Measurements from ENCODE around the gene TSC1. TPM values are rescaled to one million over a fixed set of nuclear protein-coding genes. Genes with fewer than 3 reads are reported as not detected.

The TSC1 gene
- total and polyA plus RNA-seq, 2 experiments from 2014 or later, result 21.1 to 52.3 TPM

DNA sequence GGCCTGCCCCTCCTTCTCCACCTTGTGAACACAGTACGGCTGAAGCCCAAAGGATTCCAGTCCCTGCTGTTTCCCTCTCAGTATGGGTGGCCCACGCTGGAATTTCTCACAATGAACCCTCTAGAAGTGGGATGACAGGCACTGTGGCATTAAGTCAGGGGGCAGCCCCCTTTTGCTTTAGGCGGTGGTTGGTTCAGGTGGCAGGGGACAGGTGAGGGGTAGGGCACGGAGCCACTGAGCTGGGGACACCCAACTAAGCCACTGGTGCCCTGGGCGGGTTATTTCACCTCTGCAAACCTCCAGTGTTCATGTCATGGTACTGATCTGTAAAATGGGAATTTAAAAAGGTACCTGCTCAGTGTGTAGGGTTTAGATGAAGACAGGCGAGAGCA lies 58.1 kb downstream of the TSC1 start:
- TF ChIP-seq, protein P1, sequence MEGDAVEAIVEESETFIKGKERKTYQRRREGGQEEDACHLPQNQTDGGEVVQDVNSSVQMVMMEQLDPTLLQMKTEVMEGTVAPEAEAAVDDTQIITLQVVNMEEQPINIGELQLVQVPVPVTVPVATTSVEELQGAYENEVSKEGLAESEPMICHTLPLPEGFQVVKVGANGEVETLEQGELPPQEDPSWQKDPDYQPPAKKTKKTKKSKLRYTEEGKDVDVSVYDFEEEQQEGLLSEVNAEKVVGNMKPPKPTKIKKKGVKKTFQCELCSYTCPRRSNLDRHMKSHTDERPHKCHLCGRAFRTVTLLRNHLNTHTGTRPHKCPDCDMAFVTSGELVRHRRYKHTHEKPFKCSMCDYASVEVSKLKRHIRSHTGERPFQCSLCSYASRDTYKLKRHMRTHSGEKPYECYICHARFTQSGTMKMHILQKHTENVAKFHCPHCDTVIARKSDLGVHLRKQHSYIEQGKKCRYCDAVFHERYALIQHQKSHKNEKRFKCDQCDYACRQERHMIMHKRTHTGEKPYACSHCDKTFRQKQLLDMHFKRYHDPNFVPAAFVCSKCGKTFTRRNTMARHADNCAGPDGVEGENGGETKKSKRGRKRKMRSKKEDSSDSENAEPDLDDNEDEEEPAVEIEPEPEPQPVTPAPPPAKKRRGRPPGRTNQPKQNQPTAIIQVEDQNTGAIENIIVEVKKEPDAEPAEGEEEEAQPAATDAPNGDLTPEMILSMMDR (IDR thresholded peaks at IDR 0.05; ENCODE audit: low read depth, low read length), result no peak
- H3K4me1 ChIP-seq (ENCODE audit: low read depth), result no peaks in the 10 kb centered on the region
- no peak overlapping the region for H3K27ac ChIP-seq
- H3K4me3 ChIP-seq, result no peak overlapping the region
- no peaks in the 10 kb centered on the region for H3K36me3 ChIP-seq
- no peaks in the 10 kb centered on the region for H3K9me3 ChIP-seq (ENCODE audit: low read depth)
- DNase-seq (ENCODE audit: low read depth in 1 of 2, low spot score in 1 of 2), result no peak
- no peaks in the 10 kb centered on the region for H3K27me3 ChIP-seq

DNA sequence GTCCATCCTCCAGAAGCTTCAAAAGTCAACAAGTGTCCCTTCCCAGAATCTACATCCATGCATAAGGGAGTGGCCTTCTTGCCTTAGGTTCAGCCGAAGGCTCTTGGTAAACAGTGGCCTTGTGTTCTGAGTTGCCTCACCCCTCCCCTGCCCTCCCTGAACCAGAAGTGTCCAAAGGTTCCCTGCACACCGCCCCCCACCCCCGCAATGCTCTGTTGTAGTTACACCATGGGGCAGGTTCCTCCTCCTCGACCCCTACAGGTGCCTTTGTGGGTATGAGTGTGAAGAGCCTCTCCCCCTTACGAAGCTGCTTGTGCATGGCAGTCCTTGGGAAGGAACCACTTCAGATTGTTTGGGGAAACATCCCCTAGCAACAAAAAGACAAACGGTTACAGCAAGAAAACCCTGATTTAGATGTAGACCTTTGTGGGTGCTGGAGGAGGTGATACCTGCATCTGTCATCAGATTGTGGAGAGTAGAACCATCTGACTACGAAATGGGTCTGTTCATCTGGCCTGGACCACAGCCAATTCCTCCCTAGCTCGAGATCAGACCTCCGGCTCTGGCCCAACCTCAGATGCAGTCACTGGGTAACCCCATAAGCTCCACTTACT lies 58.6 kb downstream of the TSC1 start:
- no peak for DNase-seq (ENCODE audit: low read depth in 1 of 2, low spot score in 1 of 2)
- Histone ChIP-seq H3K9me3 (ENCODE audit: low read depth) (no peaks in the 10 kb centered on the region), H3K27ac (no peak overlapping the region), H3K36me3 (no peaks in the 10 kb centered on the region), H3K4me1 (ENCODE audit: low read depth) (no peaks in the 10 kb centered on the region), H3K27me3 (no peaks in the 10 kb centered on the region), H3K4me3 (no peak overlapping the region)
- TF ChIP-seq, protein P1 (IDR thresholded peaks at IDR 0.05; ENCODE audit: low read depth, low read length), result no peak

DNA sequence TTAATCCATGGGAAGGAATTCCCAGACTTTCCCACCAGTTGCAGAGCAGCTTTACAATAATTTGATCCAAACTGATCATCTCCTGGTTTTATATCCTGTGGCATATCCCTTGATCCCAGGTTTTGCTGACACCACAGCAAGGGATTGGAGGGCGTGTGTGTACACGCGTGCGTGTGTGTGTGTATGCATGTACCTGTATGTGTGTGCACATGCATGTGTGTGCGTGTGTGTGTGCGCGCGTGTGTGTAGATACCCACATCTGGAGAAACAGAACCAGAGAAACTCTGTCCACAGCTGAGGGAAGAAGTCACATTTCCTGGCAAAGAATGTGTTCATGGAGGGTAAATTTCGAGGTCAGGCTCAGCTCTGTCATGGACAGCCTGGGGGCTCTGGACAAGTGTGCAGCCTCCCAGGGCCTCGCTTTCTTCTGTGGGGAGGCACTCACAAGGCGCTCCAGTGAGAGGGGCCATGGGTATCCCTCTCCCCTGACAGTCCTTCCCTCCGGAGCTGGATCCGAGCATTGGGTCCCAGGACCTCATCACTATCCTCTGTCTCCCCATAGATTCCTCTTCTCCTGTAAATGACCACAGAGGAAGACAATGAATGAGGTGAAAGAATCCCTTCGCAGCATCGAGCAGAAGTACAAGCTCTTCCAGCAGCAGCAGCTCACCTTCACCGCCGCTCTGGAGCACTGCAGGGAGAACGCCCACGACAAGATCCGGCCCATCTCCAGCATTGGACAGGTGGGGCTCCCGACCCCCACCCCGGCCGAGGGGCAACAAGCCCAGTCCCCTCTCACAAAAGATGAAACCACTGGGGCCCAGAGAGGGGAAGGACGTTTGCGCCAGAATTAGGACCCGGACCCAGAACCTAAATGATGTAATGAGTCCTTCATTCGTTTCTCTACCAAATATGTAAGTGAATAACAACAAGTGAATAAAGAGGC lies 60.8 kb downstream of the TSC1 start:
- Histone ChIP-seq H3K4me1 (ENCODE audit: low read depth) (no peaks in the 10 kb centered on the region), H3K27me3 (no peaks in the 10 kb centered on the region), H3K4me3 (no peak overlapping the region), H3K9me3 (ENCODE audit: low read depth) (no peaks in the 10 kb centered on the region), H3K27ac (no peak overlapping the region), H3K36me3 (no peaks in the 10 kb centered on the region)
- TF ChIP-seq, protein P1 (IDR thresholded peaks at IDR 0.05; ENCODE audit: low read depth, low read length), result no peak
- DNase-seq (ENCODE audit: low read depth in 1 of 2, low spot score in 1 of 2), result no peak

DNA sequence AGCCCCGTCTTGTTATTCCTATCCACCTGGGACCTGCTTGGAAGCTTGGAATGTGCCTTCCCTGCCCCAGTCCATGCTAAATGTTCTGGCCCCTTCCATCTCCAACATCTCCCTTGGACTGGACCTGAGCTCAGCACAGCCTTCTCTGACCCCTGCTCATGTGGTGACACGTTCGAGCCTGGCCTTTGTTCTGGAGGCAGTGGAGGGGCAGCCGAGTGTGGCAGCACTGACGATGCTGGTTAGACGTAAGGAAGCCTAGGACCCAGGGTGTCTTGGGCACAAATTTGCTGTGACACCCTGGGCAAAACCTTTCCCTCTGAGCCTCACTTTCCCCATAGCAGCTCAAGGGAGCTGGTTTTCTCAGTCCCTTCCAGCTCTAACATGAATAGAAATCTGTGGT lies 61.8 kb downstream of the TSC1 start:
- Histone ChIP-seq H3K4me1 (ENCODE audit: low read depth) (no peaks in the 10 kb centered on the region), H3K27me3 (no peaks in the 10 kb centered on the region), H3K4me3 (no peak overlapping the region), H3K36me3 (no peaks in the 10 kb centered on the region), H3K27ac (no peak overlapping the region), H3K9me3 (ENCODE audit: low read depth) (no peaks in the 10 kb centered on the region)
- DNase-seq (ENCODE audit: low read depth in 1 of 2, low spot score in 1 of 2), result no peak
- TF ChIP-seq, protein P1 (IDR thresholded peaks at IDR 0.05; ENCODE audit: low read depth, low read length), result no peak

DNA sequence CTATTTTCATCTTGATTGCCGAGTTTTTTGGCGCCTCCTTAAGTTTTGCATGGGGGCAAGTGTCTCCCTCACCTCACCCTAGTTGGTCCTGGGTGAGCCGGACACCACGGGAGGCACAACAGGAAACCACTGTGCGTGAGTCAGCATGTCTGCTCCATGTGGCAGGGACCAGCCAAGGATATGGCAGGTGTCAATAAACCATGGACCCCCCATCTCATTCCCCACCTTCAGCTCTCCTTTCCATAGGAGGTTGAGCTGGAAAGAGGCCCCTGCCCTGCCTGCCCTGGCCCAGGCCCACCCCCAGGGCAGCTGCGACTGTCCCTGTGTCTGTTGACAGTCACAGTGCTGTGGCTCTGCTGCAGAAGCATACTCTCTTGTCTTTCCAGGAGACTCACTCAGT lies 62.6 kb downstream of the TSC1 start:
- TF ChIP-seq, protein P1 (IDR thresholded peaks at IDR 0.05; ENCODE audit: low read depth, low read length), result no peak
- no peak for DNase-seq (ENCODE audit: low read depth in 1 of 2, low spot score in 1 of 2)
- Histone ChIP-seq H3K27ac (no peak overlapping the region), H3K4me1 (ENCODE audit: low read depth) (no peaks in the 10 kb centered on the region), H3K9me3 (ENCODE audit: low read depth) (no peaks in the 10 kb centered on the region), H3K36me3 (no peaks in the 10 kb centered on the region), H3K4me3 (no peak overlapping the region), H3K27me3 (no peaks in the 10 kb centered on the region)

Data from cardiac muscle cell (in vitro differentiated cells and primary cell).